Stimulated activated CD4-positive, alpha-beta T cell treated with anti-CD3 and anti-CD28 coated beads, TNF-alpha, amount 100 ng/mL, for 1 hour (primary cell): ENCODE results near the gene ANKLE2.
"Not testable (repeated sequence)": the region's sequence is repeated elsewhere in the genome, so short reads cannot be mapped to it uniquely, and the experiment has no call there.

Experiments used
- DNase-seq, 3 donors: peaks; one replicate each; pipeline ENCODE4 v3.0.0-alpha.2; 2020; ENCODE audit warnings: low read depth in 3 of 3, low spot score in 1 of 3

The ANKLE2 gene

GRCh38 chr12:132761032-132761920, at the start of gene ANKLE2:
Gene ANKLE2 (minus strand): TSS chr12:132761832. CDS start chr12:132761798, 34 bp downstream.
- peak; percentile 37 to 57 (median 56) for DNase-seq

- not testable (repeated sequence) for DNase-seq
These were observed 47.8 kb upstream of the ANKLE2 start for GRCh38 chr12:132809391-132809790.

- no peak for DNase-seq
These were observed 45.9 kb upstream of the ANKLE2 start for GRCh38 chr12:132807295-132808092.

- peak in 1 of 3 donors; percentile 7 for DNase-seq
These were observed 45.2 kb upstream of the ANKLE2 start for GRCh38 chr12:132806857-132807256.

GRCh38 chr12:132804426-132804861, 42.8 kb upstream of the ANKLE2 start:
- no peak for DNase-seq

GRCh38 chr12:132803888-132804287, 42.3 kb upstream of the ANKLE2 start:
- no peak for DNase-seq

GRCh38 chr12:132803125-132803524, 41.5 kb upstream of the ANKLE2 start:
- no peak for DNase-seq

- no peak for DNase-seq
These were observed 40.1 kb upstream of the ANKLE2 start for GRCh38 chr12:132801741-132802140.

- DNase-seq, result no peak
These were observed 37.2 kb upstream of the ANKLE2 start for GRCh38 chr12:132798836-132799235.

- no peak for DNase-seq
These were observed 36.4 kb upstream of the ANKLE2 start for GRCh38 chr12:132797820-132798570.

- DNase-seq, result no peak
These were observed 34.2 kb upstream of the ANKLE2 start for GRCh38 chr12:132795847-132796246.

GRCh38 chr12:132791940-132792339, 30.3 kb upstream of the ANKLE2 start:
- not testable (repeated sequence) for DNase-seq

GRCh38 chr12:132789099-132789471, 27.5 kb upstream of the ANKLE2 start:
- DNase-seq, result no peak

- DNase-seq, result no peak
These were observed 26.9 kb upstream of the ANKLE2 start for GRCh38 chr12:132788375-132789098.

- no peak for DNase-seq
These were observed 26.2 kb upstream of the ANKLE2 start for GRCh38 chr12:132787877-132788276.

GRCh38 chr12:132786192-132786591, 24.6 kb upstream of the ANKLE2 start:
- DNase-seq, result no peak

GRCh38 chr12:132784580-132784979, 22.9 kb upstream of the ANKLE2 start:
- DNase-seq, result no peak

- DNase-seq, result no peak
These were observed 22.4 kb upstream of the ANKLE2 start for GRCh38 chr12:132783917-132784531.

- DNase-seq, result no peak
These were observed 20.3 kb upstream of the ANKLE2 start for GRCh38 chr12:132781938-132782337.

- DNase-seq, result no peak
These were observed 18.2 kb upstream of the ANKLE2 start for GRCh38 chr12:132779781-132780353.
